ENCODE results near the gene PAX3.

DNA sequence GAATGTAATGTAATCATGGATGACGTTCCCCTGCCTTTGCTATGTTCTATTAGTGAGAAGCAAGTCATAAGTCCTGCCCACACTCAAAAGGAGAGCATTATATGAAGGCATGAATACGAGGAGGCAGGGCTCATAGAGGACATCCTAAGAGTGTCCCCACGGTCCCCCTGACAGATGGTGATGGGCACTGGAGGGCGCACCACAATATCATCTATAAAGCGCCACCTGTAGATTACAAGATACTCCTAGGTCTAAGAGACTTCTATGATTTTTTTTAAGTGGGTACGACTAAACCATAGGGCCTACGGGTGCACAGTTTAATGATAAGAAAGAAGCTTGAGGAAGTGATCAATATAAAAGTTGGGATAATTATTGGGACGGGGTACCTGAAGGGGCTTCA, 131.0 kb downstream of the PAX3 start:
- TF ChIP-seq CTCF (IDR thresholded peaks at IDR 0.05) (no peak), EZH2 (IDR thresholded peaks at IDR 0.05) (no peak)

Measured in neural progenitor cell (in vitro differentiated cells).